CD4-positive, alpha-beta T cell treated with Interleukin-17A for 1 hour (primary cell): ENCODE data around the gene CLEC2L.

Source experiments
- DNase-seq: peaks from one replicate; pipeline ENCODE4 v3.0.0-alpha.2; 2020

The CLEC2L gene

DNA sequence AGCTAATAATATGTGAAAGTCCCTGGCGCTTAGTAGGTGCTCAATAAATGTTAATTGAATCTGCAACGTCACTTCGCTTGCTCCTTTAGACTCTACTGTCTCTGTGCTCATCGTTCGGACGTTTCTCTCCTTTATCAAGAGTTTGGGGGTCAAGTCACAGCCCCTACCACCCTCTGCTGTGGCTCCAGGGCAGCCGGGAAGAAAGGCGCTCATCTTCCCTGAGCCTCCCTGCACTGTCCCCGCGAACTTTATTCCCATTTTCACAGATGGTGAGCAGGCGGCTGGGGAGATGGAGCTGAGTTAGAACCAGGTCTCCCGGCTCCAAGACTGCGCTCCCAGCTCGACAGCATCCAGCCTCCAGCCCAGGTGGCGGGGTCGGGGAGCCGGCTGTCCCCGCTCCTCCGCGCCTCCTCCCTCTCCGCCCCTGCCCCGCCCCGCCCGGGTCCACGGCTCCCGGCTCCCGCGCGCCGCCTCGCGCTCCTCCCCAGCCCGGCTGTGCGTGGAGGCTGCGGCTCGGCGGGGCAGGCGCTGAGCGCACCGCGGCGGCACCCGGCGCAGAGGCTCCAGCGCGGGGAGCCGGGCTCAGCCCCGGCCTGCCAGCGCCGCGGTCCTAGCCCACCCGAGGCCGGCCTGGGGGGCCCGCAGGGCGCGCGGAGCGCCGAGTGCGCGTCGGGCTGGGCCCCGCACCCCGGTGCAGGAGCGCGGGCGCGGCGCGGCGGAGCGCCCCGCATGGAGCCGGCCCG is at the start of gene CLEC2L:
TSS of gene CLEC2L (plus strand) at position 487 of the 743 bp plus-strand sequence. CDS start at position 730, 243 bp downstream.
- DNase-seq = no peak

DNA sequence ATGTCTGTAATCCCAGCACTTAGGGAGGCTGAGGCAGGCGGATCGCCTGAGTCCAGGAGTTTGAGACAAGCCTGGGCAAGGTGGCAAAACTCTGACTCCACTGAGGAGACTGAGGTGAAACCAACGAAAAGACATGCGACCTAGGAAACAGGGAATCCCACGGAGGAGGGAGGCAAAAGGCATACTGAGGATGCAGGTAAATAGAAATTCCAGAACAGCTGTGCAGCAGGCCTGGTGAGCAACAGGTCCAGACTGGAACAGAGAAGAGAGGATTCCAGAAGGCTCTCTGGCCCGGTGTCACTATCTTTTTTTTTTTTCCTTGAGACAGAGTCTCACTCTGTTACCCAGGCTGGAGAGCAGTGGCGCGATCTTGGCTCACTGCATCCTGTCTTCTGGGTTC is 47.3 kb upstream of the CLEC2L start:
- DNase-seq = no peak

DNA sequence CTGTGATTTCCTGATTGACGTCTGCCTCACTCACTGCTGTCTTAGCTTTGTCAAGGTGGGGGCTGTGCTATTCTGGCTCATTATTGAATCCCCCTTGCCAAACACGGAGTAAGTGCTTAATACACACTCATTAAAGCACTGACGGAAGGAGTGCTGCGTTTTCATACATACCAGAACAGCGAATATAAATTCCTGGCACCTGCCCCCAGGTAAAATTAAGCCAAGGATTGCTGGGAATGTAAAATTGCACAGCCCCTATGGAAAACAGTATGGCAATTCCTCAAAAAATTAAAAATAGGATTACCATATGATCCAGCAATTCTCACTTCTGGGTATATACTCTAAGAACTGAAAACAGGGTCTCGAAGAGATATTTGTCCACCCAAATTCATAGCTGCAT is 46.6 kb upstream of the CLEC2L start:
- DNase-seq = no peak

DNA sequence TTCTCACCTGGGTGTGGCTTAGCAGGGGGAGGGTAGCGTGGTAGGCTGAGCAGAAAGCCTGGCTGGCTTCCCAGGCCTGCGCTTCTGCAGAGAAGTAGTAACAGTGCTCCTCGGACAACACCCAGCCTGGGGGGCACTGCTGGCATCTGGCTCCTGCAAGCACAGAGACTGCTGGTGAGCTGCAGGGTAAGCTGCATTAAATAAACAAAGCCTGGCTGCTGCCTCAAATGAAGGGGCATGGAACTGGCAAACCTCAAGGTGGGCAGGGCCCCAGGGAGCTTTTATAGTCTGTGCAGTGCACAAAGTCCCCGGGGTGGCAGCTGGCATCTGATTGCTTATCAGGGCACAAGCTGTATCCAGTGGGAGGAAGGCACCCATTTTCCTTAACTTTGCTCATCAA is 43.9 kb upstream of the CLEC2L start:
- no peak for DNase-seq

DNA sequence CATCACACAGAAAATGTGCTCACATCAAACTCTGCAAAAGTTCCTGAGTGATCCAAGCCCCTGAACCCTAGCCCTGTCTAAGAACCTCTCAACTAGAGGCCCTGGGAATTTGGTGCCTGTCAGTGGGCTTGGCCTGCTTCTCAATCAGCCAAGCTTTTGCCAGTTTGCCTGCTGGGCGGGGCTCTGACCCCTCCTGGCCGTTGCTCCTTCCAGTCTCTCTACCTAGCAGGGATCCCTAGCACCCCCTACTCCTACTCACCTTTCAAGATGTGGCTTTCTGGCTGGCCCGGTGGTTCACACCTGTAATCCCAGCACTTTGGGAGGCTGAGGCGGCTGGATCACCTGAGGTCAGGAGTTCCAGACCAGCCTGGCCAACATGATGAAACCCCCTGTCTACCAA is 42.1 kb upstream of the CLEC2L start:
- DNase-seq = no peak

DNA sequence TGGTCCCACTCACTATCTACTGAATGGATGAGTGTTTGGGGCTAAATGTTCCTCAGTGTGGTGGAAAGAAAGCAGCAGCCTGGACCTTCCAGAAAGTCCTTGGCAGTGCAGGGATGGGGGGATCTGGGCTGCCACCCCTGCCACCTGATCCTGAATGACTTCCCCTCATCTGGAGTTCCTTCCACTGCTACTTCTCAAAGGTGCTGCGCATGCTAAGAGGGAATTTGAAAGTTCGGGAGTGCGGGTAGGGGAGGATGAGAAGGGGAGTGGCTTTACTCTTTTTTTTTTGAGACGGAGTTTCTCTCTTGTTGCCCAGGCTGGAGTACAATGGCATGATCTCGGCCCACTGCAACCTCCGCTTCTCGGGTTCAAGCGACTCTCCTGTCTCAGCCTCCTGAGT is 41.4 kb upstream of the CLEC2L start:
- no peak for DNase-seq

DNA sequence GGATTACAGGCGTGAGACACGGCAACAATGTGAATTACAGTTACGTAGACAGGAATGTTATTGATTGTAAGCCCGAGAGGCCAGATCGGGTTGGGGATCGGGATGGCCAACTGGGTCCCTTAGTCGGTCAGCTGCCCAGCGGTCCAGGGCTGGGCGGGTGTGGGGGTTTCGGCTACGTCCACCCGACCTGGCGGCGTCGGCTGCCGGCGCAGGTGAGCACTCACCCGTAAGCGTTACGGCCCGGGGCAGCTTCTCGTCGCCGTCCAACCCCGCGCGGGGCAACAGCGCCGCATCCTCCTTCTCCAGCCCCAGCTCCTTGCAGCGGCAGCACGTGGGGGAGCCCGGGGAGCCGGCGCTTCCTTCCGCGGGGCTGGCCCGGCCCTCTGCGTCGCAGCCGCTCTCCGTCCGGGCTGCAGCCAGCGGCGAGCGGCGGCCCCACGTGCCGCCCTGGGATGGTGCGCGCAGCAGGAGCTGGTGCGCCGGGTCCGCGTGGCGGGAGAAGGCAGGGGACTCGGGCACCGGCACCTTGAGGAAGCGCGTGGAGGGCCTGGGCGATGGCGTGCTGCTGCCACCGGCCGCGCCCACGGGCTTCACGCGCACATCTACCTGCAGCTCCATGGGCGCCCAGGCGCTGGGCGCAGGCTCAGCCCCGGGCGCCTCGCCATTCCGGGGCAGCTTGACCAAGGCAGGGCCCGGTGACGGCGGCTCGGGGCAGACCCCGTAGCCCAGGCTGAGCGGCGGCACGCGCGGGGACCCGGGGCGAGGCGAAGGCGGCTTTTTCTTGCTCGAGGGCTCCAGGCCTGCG is 40.6 kb upstream of the CLEC2L start:
- DNase-seq = no peak

DNA sequence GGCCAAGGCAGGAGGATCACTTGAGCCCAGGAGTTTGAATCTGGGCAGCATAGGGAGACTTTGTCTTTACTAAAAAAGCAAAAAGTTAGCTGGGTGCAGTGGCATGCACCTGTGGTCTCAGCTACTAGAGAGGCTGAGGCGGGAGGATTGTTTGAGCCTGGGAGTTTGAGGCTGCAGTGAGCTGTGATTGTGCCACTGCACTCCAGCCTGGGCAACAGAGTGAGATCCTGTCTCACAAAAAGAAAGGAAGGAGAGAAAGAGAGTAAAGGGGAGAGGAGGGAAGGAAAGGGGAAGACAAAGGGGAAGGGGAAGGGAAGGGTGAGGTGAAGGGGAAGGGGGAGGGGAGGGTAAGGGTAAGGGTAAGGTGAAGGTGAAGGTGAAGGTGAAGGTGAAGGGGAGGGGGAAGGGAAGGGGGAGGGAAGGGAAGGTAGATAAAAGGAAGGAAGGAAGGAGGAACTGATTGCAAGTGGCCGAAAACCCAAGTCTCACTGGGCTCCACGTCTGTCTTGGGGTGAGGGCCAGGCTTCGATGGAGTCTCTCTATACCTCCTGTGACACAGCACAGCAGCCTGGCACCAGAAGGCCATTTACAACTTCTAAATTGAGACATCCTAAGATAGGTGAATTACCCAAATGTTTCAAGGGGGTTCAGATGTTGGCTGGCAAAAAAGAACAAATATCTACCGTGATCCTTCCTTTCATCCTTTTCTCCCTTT is 36.0 kb upstream of the CLEC2L start:
- no peak for DNase-seq

DNA sequence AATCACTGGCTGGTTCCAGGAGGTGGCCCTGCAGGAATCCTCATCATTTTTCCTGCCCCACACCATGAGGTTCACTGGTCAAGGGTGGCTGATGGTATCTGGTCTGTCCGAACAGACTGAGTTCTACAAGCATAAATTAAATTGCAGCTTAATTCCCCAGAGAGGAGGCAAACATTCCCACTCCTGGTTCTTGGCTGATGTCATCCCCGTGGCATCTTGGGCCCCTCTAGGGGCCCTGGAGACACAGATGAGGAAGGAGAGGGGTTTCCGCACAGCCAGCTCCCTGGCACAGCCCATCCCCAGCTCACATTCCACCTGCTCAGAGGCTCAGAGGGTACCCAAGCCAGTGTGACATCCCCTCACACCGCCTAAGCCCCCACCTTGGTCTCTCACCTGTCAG is 34.7 kb upstream of the CLEC2L start:
- DNase-seq = no peak

DNA sequence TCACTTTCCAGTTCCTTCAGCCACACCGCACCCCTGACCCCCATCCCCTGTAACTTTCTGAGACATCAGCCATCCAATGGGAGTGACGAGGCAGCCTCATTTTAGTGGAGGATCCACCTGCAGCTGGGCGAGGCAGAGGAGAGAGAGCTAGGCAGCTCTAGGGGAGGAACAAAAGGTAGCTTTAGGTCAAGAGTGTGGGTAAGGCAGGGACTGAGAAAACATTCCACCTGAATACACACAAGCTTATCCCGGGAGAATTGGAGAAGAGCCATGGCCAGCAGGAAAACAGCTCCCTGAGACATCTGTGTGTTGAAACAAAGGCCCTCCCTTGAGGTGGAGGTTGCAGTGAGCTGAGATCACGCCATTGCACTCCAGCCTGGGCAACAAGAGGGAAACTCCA is 33.4 kb upstream of the CLEC2L start:
- no peak for DNase-seq

DNA sequence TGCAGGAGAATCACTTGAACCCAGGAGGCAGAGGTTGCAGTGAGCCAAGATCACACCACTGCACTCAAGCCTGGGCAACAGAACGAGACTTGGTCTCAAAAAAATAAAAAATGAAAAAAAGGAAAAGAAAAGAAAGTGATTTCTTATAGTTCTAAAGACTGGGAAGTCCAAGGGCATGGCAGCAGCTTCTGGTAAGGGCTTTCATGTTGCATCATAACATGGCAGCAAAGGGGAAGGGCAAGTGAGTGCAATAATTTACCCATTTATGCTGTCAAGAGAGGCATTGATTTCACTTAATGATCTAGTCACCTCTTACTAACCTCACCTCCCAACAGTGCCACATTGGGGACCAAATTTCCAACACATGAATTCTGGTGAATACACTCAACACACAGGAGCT is 31.2 kb upstream of the CLEC2L start:
- no peak for DNase-seq

DNA sequence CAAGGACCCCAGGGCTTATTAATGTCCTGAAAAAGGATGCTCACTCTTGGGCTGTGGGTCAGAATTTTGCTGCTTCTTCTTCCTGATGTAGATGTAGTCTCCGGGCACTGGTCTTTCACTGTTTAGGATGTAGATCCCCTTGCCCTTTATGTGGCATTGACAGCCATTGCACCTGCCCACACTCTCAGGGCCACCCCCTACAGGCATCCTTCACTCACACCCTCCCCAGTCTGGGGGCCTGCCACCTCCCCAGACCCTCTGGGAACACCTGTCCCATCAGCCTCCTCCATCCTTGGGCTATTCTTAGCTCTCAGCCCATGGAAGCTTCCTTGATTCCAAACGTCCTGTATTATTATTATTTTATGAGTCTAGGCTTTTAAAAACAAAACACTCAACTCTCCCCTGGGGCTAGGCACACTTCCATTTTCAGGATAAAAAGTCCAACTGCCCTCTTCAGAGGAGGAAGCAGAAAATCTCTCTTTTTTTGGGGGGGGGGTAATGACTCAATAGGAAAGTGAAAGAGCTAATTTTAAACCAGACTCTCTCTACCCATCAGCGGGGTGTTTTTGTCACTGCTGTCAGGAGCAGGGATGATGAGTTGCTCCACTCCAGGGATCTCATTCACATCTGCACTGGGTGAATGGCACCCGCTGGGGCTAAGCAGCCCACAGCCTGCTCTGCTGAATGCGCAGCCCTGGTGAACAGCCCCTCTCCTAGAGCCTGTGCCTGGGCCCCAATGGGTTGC is 28.5 kb upstream of the CLEC2L start:
- DNase-seq = no peak

DNA sequence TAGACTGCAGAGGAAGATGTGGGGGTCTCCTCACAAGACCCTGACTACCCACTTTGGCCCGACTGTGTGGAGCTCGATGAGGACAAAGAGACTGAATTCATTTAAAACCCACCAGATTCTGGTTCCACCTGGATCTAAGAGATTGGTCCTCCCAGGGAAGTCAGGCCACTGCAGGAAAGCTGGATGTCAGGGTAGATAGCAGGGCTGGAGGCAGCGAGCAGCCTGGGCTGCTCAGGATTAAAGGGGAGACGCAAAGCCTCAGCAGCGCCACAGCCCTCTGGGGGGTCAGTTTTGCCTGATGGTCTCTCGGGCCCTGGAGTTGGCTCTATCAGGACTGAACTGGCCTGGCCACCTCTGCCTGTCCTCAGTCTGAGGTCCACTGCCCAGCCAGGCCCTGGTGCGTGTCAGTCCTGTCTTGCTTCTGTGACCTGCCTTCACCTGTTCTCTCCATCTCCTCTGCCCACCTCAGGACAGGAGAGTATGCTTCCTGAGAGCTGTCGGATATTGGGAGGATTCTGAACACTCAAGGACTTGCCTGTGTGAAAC is 27.8 kb upstream of the CLEC2L start:
- no peak for DNase-seq

DNA sequence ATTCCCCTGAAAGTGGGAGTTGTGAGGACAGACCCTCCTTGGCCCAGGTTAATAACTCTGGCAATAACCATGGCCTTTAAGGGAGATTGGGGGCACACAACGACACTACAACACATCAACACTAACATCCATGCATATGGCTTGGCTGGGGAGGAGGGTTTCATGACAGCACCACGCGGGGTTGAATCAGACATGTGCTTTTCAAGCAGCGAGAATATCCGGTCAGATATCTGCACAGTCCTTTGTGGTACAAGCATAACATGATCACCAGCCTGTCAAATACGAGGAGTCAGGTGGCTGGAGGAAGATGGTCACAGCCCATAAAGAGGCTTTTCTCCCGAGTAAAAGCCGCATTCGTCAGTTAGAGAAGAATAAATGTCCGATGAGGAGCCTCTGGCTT is 27.0 kb upstream of the CLEC2L start:
- no peak for DNase-seq

DNA sequence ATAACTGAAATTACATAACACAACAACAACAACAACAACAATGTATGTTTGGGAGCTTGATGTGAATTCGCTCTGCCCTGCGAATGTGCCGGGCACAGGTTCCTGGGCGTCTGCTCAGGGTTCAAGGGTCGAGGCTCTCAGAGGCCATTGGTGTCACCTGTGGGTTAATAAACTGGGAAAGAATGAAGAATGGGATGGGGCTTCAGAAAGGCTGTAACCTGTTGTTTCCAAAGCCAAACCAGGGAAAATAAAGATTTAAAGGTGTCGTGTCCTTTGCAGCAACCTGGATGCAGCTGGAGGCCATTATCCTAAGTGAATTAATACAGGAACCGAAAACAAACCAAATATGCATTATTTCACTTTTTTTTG is 22.7 kb upstream of the CLEC2L start:
- no peak for DNase-seq

DNA sequence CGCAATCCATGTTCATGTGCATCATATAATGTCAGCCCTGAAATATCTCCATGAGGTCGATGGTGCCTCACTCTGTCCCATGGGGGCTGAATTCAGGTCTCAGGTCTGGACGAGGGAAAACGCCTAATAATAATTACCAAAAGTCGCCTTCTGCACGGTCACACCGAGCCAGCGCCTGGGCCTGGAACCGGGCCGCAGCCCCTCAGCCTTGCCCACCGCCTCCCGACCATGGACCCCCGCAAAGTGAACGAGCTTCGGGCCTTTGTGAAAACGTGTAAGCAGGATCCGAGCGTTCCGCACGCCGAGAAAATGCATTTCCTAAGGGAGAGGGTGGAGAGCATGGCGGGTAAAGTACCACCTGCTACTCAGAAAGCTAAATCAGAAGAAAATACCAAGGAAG is 21.3 kb upstream of the CLEC2L start:
- no peak for DNase-seq

DNA sequence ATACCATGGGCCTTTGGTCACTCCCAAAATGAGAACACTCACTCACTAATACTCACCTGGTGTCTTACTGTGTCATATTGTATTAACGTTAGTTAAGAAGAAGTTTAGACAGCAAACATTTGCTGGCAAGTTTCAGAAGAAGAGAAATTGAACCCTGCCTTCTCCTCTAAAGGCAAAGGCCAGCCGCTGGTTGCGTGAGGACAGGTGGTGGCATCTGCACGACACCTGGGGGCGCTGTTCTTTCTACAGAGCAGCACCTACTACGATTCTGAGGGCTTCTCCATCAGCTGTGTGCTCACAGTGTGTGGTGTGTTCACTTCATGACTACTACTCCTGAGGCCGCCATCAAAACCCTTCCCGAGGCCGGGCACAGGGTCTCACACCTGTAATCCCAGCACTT is 17.9 kb upstream of the CLEC2L start:
- no peak for DNase-seq

DNA sequence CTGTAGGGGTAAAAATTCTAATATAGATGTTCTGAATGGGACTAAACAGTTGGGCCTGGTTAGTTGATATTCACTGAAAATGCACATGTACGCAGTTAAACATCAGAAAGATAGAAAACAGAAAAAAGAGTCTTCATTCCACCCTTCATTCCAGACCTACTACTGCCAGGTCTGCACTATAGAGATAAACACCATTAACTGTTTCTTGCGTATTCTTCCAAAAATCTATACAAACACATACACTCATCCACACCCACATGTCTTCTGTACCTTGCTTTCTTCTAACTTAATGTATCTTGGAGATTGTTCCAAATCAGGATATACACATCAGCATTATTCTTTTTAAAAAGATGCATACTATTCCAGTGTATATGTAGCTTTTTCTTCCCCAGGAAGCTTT is 13.9 kb upstream of the CLEC2L start:
- no peak for DNase-seq

DNA sequence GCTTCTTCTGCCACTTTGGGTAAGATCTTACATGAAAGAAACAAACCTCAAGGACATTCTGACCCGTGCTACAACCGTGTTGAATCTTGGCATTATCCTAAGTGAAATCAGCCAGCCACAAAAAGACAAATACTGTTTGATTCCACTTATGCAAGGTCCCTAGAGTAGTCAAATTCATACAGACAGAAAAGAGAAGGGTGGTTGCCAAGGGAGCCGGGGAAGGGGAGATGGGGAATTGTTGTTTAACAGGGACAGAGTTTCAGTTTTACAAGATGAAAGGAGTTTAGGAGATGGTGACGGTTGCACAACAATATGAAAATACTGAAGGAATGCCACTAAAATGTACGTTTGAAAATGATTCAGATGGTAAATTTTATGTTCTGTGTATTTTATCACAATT is 12.2 kb upstream of the CLEC2L start:
- DNase-seq = no peak

DNA sequence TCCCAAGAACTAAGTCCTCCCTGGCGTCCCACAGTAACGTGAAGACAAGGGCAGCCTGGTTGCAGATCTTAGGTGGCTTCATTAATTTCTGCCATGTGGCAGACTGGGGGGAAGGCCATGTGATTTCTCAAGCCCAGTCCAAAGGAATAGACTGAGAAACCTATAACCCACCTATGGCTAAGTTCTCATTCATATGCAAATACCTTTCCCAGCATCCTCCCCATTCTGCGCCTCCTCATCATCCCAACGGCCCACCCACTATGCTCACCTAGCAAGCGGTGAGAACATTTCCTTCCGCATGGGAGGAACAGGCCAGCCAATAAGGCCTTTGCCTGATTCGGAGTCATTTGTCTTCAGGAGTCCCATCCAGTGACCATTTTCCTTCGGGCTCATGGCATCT is 8.2 kb upstream of the CLEC2L start:
- DNase-seq = no peak

DNA sequence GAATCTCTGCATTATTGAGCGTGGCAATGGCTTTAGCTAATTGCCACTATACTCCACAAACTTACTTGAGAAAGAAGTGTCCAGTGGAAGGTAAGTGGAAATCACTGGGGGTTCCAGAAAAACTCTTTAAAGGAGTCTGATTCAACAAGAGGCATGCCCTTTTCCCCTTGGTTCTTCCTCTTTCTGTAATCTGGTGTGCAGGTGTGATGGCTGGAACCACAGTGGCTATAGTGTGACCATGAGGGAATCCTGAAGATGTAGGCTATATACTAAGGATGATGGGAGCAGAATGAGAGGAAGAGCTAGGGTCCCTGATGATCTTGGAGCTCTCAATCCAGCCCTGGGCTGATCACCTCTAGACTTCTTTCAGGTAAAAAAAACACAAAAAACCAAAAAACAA is 2.0 kb upstream of the CLEC2L start:
- DNase-seq = no peak

DNA sequence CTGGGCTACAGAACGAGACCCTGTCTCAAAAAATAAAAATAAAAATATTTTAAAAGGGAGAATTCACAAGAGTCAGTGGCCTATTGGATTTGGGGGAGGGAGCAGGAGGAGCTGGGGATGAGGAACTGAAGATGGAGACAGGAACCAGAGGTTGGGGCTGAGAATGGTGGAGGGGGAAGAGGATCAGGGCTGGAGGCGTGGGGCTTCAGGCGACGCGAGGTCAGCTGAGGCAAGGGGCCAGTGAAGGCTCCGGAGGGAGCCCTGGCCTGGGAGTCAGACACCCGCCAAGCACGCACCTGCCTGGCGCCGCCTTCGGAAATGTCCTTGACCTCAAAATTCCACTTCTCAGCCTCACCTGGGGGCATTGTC is 671 bp upstream of the CLEC2L start:
- DNase-seq = no peak
